SK-N-SH (cell line): ENCODE data around the gene TRPV5. TPM values are rescaled to one million over a fixed set of nuclear protein-coding genes. Genes with fewer than 3 reads are reported as not detected.

ENCODE experiments used
- CTCF ChIA-PET: fragments of 300-600, 350-600 bp; formaldehyde crosslinking; extraction: SDS; loops from one replicate; lab custom pipeline; 2021; lab: Yijun Ruan, JAX
- POLR2A ChIA-PET: fragments of 350-600 bp; sonication (Branson Sonifier 250); formaldehyde crosslinking; extraction: SDS; loops from one replicate; lab custom pipeline; 2020; ENCODE audit warnings: antibody characterized with exemption, inconsistent platforms; lab: Yijun Ruan, JAX
- DNase-seq: peaks from one replicate; pipeline ENCODE4 v3.0.0; 2012
- H2AFZ ChIP-seq: fragments of 200-600 bp; sonication (generic); 2 replicates; pipeline ENCODE4 v1.8.1; 2016; ENCODE audit warnings: antibody characterized with exemption, mild to moderate bottlenecking, low read depth
- H3F3A ChIP-seq: fragments of 200-600 bp; sonication (generic); replicated peaks from 2 replicates; pipeline ENCODE3; 2016; ENCODE audit warnings: antibody characterized with exemption, mild to moderate bottlenecking; ENCODE audit not compliant: insufficient read depth
- H3K27ac ChIP-seq, 2 experiments: fragments of 200-500 bp in 1 of 2; fragments of 200-600 bp in 1 of 2; sonication (Bioruptor generic) in 1 of 2; sonication (generic), shearing (Covaris generic) in 1 of 2; 2 replicates each; pipeline versions ENCODE4 v1.5.1 to v1.6.1; 2014 to 2016; ENCODE audit warnings: low read depth in 2 of 2, inconsistent platforms in 1 of 2, low read length in 1 of 2, mild to moderate bottlenecking in 1 of 2, mixed read lengths in 1 of 2
- H3K27me3 ChIP-seq: fragments of 200-600 bp; sonication (generic), shearing (Covaris generic); 2 replicates; pipeline ENCODE4 v1.6.1; 2016; ENCODE audit warnings: mixed run types; ENCODE audit not compliant: insufficient read depth
- H3K36me3 ChIP-seq, 2 experiments: fragments of 200-500 bp in 1 of 2; fragments of 200-600 bp in 1 of 2; sonication (Bioruptor generic) in 1 of 2; sonication (generic) in 1 of 2; replicated peaks in 1 of 2; 2 replicates each; pipeline versions ENCODE3 to v1.5.1; 2014 to 2016; ENCODE audit warnings: low read length in 1 of 2, mild to moderate bottlenecking in 1 of 2; ENCODE audit not compliant: insufficient read depth in 2 of 2, control insufficient read depth in 1 of 2
- H3K4me1 ChIP-seq, 2 experiments: fragments of 200-500 bp in 1 of 2; fragments of 200-600 bp in 1 of 2; sonication (Bioruptor generic) in 1 of 2; sonication (generic), shearing (Covaris generic) in 1 of 2; 2 replicates each; pipeline versions ENCODE4 v1.5.1 to v1.6.1; 2014 to 2016; ENCODE audit warnings: low read depth in 1 of 2, low read length in 1 of 2, mixed run types in 1 of 2; ENCODE audit not compliant: insufficient read depth in 2 of 2, control insufficient read depth in 1 of 2
- H3K4me2 ChIP-seq: fragments of 200-600 bp; sonication (generic), shearing (Covaris generic); 2 replicates; pipeline ENCODE4 v1.6.1; 2017; ENCODE audit warnings: mixed run types
- H3K4me3 ChIP-seq, 2 experiments: fragments of 200-500 bp in 1 of 2; fragments of 200-600 bp in 1 of 2; sonication (Bioruptor generic) in 1 of 2; sonication (generic), shearing (Covaris generic) in 1 of 2; 2 replicates each; pipeline versions ENCODE4 v1.5.1 to v1.8.1; 2014 to 2016; ENCODE audit warnings: low read depth in 2 of 2, inconsistent platforms in 1 of 2, low read length in 1 of 2, mild to moderate bottlenecking in 1 of 2, mixed read lengths in 1 of 2, moderate library complexity in 1 of 2
- H3K79me2 ChIP-seq: fragments of 200-600 bp; sonication (generic); 2 replicates; pipeline ENCODE4 v1.8.1; 2017; ENCODE audit warnings: mild to moderate bottlenecking; ENCODE audit not compliant: insufficient read depth
- H3K9ac ChIP-seq: fragments of 200-600 bp; sonication (generic); 2 replicates; pipeline ENCODE4 v1.6.1; 2017; ENCODE audit warnings: mixed run types
- H3K9me2 ChIP-seq: fragments of 200-600 bp; sonication (generic); 2 replicates; pipeline ENCODE4 v1.6.1; 2017; ENCODE audit warnings: mixed run types
- H3K9me3 ChIP-seq: fragments of 200-600 bp; sonication (generic); 2 replicates; pipeline ENCODE4 v1.6.1; 2017; ENCODE audit warnings: mixed run types, mild to moderate bottlenecking, moderate library complexity
- H4K20me1 ChIP-seq: fragments of 200-600 bp; sonication (generic); 2 replicates; pipeline ENCODE4 v1.6.1; 2017; ENCODE audit warnings: mild to moderate bottlenecking, mixed run types; ENCODE audit not compliant: insufficient read depth
- CTCF ChIP-seq: fragments of 200-600 bp; sonication (generic); IDR thresholded peaks from 2 replicates; pipeline ENCODE4 v1.6.1; 2017; ENCODE audit warnings: antibody characterized with exemption, mild to moderate bottlenecking, moderate library complexity
- ELF1 ChIP-seq: IDR thresholded peaks from 2 replicates; pipeline ENCODE4 v1.4.0; 2012
- EP300 ChIP-seq, 2 experiments: IDR thresholded peaks; 2 replicates each; pipeline versions ENCODE4 v1.4.0 to v1.6.1; 2012; ENCODE audit warnings: borderline replicate concordance in 1 of 2, low read depth in 1 of 2, low read length in 1 of 2
- FOXJ3 ChIP-seq: sonication (generic); formaldehyde crosslinking; IDR thresholded peaks from 2 replicates; pipeline ENCODE4 v1.5.1; 2020; ENCODE audit warnings: mild to moderate bottlenecking, missing genetic modification reagents
- GABPA ChIP-seq: IDR thresholded peaks from 2 replicates; pipeline ENCODE4 v1.4.0; 2012; ENCODE audit warnings: low read depth, mild to moderate bottlenecking
- JUND ChIP-seq: IDR thresholded peaks from 2 replicates; pipeline ENCODE4 v1.4.0; 2012
- MEF2A ChIP-seq: IDR thresholded peaks from 2 replicates; pipeline ENCODE4 v1.4.0; 2012; ENCODE audit warnings: low read depth, borderline replicate concordance
- POLR2AphosphoS5 ChIP-seq: IDR thresholded peaks from 2 replicates; pipeline ENCODE4 v1.6.1; 2012; ENCODE audit warnings: low read depth, low read length
- RAD21 ChIP-seq: IDR thresholded peaks from 2 replicates; pipeline ENCODE4 v1.6.1; 2012; ENCODE audit warnings: mild to moderate bottlenecking, low read length
- RCOR1 ChIP-seq: fragments of 150-350 bp; IDR thresholded peaks from 2 replicates; pipeline ENCODE4 v1.6.1; 2017; ENCODE audit warnings: antibody characterized with exemption, low read length
- WGBS: methylation state at CpG from one replicate; pipeline ENCODE4 v1.1.6; 2017; ENCODE audit warnings: low lambda C conversion rate; 5-methylcytosine and 5-hydroxymethylcytosine counted together
- polyA plus RNA-seq, 3 experiments: library from polyadenylated mRNA; depleted of rRNA; stranded (reverse); fragments of >200 nt; gene quantifications; 2 replicates each; pipeline ENCODE4 v1.2.3, GENCODE V29; 2012
- TF ChIP-seq, protein P1 (sequence below): IDR thresholded peaks from 2 replicates; pipeline ENCODE4; 2012

TRPV5 gene
- polyA plus RNA-seq, 1 of the 3 experiments (the other 2 are of a cell fraction): not detected

DNA sequence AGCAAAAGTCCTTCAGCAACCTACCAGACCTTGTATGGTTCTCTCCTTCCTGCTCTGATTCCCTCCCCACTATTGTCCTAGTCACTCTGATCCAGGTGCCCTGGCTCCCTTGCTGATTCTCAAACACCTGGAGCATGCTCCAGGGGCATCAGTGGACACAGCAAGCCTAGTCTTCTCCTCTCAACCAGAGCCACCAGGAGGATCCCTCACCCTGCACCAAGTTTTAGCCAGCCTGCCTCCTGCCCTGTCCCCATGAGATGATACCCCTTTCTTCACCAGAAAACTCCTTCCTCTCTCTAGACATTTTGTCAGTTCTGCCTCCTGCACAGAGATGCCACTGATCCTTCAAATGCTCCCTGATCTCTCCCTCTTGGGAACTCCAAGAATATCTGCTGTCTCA, 16.7 kb upstream of the TRPV5 start:
- Histone ChIP-seq H3K4me2 (no peak overlapping the region), H3K36me3 (no peaks in the 10 kb centered on the region), H3K79me2 (no peaks in the 10 kb centered on the region), H2AFZ (no peak overlapping the region), H4K20me1 (no peaks in the 10 kb centered on the region), H3K9ac (no peak overlapping the region), H3K27me3 (peaks cover 22% of the 10 kb centered on the region), H3K9me3 (no peaks in the 10 kb centered on the region), H3K4me1 (no peaks in the 10 kb centered on the region), H3K9me2 (no peaks in the 10 kb centered on the region), H3F3A (no peaks in the 10 kb centered on the region), H3K4me3 (no peak overlapping the region), H3K27ac (no peak overlapping the region)
- TF ChIP-seq CTCF: no peak
- POLR2A ChIA-PET: no interaction called here
- no peak for DNase-seq
- CTCF ChIA-PET: no interaction called here

DNA sequence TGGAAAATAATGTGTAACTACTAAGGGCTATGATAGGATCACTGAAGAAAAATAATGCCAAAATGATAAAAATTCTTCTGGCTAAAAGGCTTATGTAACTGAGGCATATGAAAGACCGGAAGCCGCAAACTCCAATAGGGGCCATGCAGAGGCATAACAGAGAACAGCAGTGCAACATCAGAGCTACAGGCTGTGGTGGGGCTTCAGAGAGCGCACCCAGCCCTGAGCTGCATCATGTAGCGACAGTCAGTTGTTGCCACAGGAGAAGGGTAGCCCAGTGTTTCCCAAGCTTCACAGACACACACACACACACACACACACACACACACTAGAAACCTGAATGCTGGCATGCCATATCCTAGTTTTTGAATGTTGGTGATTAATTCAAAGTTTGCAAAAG, 15.1 kb upstream of the TRPV5 start:
- POLR2A ChIA-PET: no interaction called here
- Histone ChIP-seq H3K4me1 (no peaks in the 10 kb centered on the region), H3K27ac (no peak overlapping the region), H3K4me3 (no peak overlapping the region), H3K9ac (no peak overlapping the region), H3F3A (no peaks in the 10 kb centered on the region), H2AFZ (no peak overlapping the region), H3K4me2 (no peak overlapping the region)
- 36% methylated on average over 4 of the region's 4 CpGs for WGBS
- DNase-seq: no peak
- TF ChIP-seq POLR2AphosphoS5 (no peak), RAD21 (no peak), EP300 (IDR thresholded peaks at IDR 0.05; ENCODE audit: borderline replicate concordance in 1 of 2, low read depth in 1 of 2, low read length in 1 of 2) (no peak), ELF1 (no peak), MEF2A (no peak), GABPA (no peak)
- TF ChIP-seq, all 33 proteins: peak for 0
- Histone ChIP-seq H3K27me3 (peaks cover 22% of the 10 kb centered on the region), H3K9me3 (no peaks in the 10 kb centered on the region), H4K20me1 (no peaks in the 10 kb centered on the region), H3K36me3 (no peaks in the 10 kb centered on the region), H3K79me2 (no peaks in the 10 kb centered on the region), H3K9me2 (no peaks in the 10 kb centered on the region)
- CTCF ChIA-PET: no interaction called here

DNA sequence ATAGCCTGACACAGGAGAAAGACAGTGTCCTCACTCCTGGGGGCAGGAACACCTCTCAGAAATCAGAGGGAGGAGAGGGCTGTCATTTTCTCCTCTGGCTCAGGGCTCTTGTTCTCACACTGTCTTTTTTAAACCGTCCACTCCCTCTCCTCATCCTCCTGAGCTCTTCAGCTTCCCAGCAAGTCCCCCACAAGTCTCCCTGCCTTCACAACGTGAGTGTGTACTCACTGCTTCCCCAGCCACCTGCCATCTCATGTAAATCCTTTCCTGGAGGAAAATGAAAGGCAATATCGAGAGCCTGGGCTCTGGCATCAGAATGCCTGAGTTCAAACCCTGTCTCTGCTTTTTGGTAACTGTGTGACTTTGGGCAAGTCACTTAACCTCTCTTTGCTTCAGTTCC, 11.5 kb upstream of the TRPV5 start:
- H3K4me2 ChIP-seq: no peak overlapping the region
- no peaks in the 10 kb centered on the region for H3F3A ChIP-seq
- no peak for TF ChIP-seq JUND
- TF ChIP-seq RAD21: no peak
- TF ChIP-seq FOXJ3 (CRISPR knock-in tag): no peak
- TF ChIP-seq, protein P1, sequence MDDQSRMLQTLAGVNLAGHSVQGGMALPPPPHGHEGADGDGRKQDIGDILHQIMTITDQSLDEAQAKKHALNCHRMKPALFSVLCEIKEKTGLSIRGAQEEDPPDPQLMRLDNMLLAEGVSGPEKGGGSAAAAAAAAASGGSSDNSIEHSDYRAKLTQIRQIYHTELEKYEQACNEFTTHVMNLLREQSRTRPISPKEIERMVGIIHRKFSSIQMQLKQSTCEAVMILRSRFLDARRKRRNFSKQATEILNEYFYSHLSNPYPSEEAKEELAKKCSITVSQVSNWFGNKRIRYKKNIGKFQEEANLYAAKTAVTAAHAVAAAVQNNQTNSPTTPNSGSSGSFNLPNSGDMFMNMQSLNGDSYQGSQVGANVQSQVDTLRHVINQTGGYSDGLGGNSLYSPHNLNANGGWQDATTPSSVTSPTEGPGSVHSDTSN: no peak
- no peak for TF ChIP-seq RCOR1
- TF ChIP-seq CTCF: no peak
- TF ChIP-seq GABPA: no peak
- H3K27me3 ChIP-seq: peaks cover 36% of the 10 kb centered on the region
- H3K9me3 ChIP-seq: no peaks in the 10 kb centered on the region
- 2% methylated on average over 3 of the region's 3 CpGs for WGBS
- no peak overlapping the region for H3K9ac ChIP-seq
- POLR2A ChIA-PET: no interaction called here
- no peaks in the 10 kb centered on the region for H3K9me2 ChIP-seq
- no peak for DNase-seq
- H3K36me3 ChIP-seq: no peaks in the 10 kb centered on the region
- H3K79me2 ChIP-seq: no peaks in the 10 kb centered on the region
- H4K20me1 ChIP-seq: no peaks in the 10 kb centered on the region
- H3K4me3 ChIP-seq: no peak overlapping the region
- H2AFZ ChIP-seq: no peak overlapping the region
- peaks cover 0 to 10% of the 10 kb centered on the region in 2 experiments; a peak in 2 of 4 replicates for H3K4me1 ChIP-seq
- H3K27ac ChIP-seq: no peak overlapping the region
- CTCF ChIA-PET: interaction anchor here (1.5 kb wide), 1 partner anchor 63 kb away, joined by 3 read pairs; no protein-coding TSS in a partner anchor
